H1 (cell line): ENCODE measurements around the gene RNF114. TPM values are rescaled to one million over a fixed set of nuclear protein-coding genes. Genes with fewer than 3 reads are reported as not detected.
A peak's percentile ranks its signal among the peaks of the same experiment; 100 is the strongest.

Experiments
- CTCF ChIA-PET: fragments of 300-600 bp; sonication (Branson Sonifier 250); formaldehyde crosslinking; loops from one replicate; lab custom pipeline; 2021; ENCODE audit not compliant: partially characterized antibody; lab: Charles Lee
- POLR2A ChIA-PET: fragments of 300-600 bp; sonication (Branson Sonifier 250); formaldehyde crosslinking; loops from one replicate; lab custom pipeline; 2021; ENCODE audit warnings: inconsistent platforms; ENCODE audit not compliant: partially characterized antibody; lab: Charles Lee
- DNase-seq, 2 experiments: peaks; one replicate each; pipeline versions ENCODE4 v3.0.0 to v3.0.0-alpha.2; 2010 to 2022; ENCODE audit warnings: low spot score in 2 of 2, low read depth in 1 of 2, mixed read lengths in 1 of 2
- FAIRE-seq: peaks from 2 replicates; lab custom pipeline; 2011; peaks lifted over from hg19 to GRCh38; lab: Jason Lieb, UNC
- H2AFZ ChIP-seq: 2 replicates; pipeline ENCODE4 v1.8.1; 2012; ENCODE audit warnings: low read length, inconsistent platforms
- H2AK5ac ChIP-seq: 2 replicates; pipeline ENCODE4 v1.6.1; 2013; ENCODE audit warnings: low read depth, low read length
- H2BK120ac ChIP-seq: replicated peaks from 2 replicates; pipeline ENCODE3; 2013; ENCODE audit warnings: low read depth, low read length, inconsistent platforms
- H2BK12ac ChIP-seq: 2 replicates; pipeline ENCODE4 v1.6.1; 2013; ENCODE audit warnings: low read depth, low read length
- H2BK15ac ChIP-seq: 2 replicates; pipeline ENCODE4 v1.6.1; 2013; ENCODE audit warnings: low read length
- H2BK20ac ChIP-seq: 2 replicates; pipeline ENCODE4 v1.6.1; 2013; ENCODE audit warnings: low read length
- H2BK5ac ChIP-seq: 2 replicates; pipeline ENCODE4 v1.6.1; 2013; ENCODE audit warnings: low read depth, low read length
- H3K14ac ChIP-seq: 2 replicates; pipeline ENCODE4 v1.6.1; 2013; ENCODE audit warnings: inconsistent platforms; ENCODE audit not compliant: insufficient read length
- H3K18ac ChIP-seq: 2 replicates; pipeline ENCODE4 v1.6.1; 2013; ENCODE audit warnings: low read length; ENCODE audit errors: extremely low read depth
- H3K23ac ChIP-seq: 2 replicates; pipeline ENCODE4 v1.6.1; 2013; ENCODE audit warnings: inconsistent platforms; ENCODE audit not compliant: insufficient read length
- H3K23me2 ChIP-seq: 2 replicates; pipeline ENCODE4 v1.6.1; 2013; ENCODE audit warnings: low read depth, low read length
- H3K27ac ChIP-seq: 2 replicates; pipeline ENCODE4 v1.6.1; 2011; ENCODE audit warnings: low read depth, low read length, inconsistent platforms
- H3K27me3 ChIP-seq, 4 experiments: replicated peaks in 1 of 4; 1 replicate in 1 of 4; 2 replicates in 3 of 4; pipeline versions ENCODE4 v1.6.1 to v1.8.1; 2011 to 2013; ENCODE audit warnings: low read length in 3 of 4, mild to moderate bottlenecking in 3 of 4, inconsistent platforms in 2 of 4, mixed read lengths in 2 of 4, moderate library complexity in 1 of 4; ENCODE audit not compliant: control insufficient read depth in 3 of 4, insufficient read depth in 3 of 4; ENCODE audit errors: extremely low read depth in 1 of 4
- H3K36me3 ChIP-seq, 4 experiments: 2 replicates each; pipeline versions ENCODE4 v1.6.1 to v1.8.1; 2011 to 2013; ENCODE audit warnings: mild to moderate bottlenecking in 4 of 4, low read length in 3 of 4, moderate library complexity in 2 of 4, control low read depth in 1 of 4, inconsistent platforms in 1 of 4; ENCODE audit not compliant: insufficient read depth in 4 of 4, control insufficient read depth in 2 of 4
- H3K4ac ChIP-seq: replicated peaks from 2 replicates; pipeline ENCODE3; 2013; ENCODE audit warnings: low read length, low read depth, mixed read lengths, inconsistent platforms; ENCODE audit not compliant: insufficient read length
- H3K4me1 ChIP-seq, 4 experiments: replicated peaks in 1 of 4; 1 replicate in 1 of 4; 2 replicates in 3 of 4; pipeline versions ENCODE4 v1.6.1 to v1.8.1; 2011 to 2013; ENCODE audit warnings: low read length in 3 of 4, inconsistent platforms in 2 of 4, mixed read lengths in 1 of 4; ENCODE audit not compliant: insufficient read depth in 4 of 4, control insufficient read depth in 3 of 4
- H3K4me2 ChIP-seq, 2 experiments: 2 replicates each; pipeline versions ENCODE4 v1.6.1 to v1.8.1; 2011 to 2013; ENCODE audit warnings: low read depth in 2 of 2, low read length in 2 of 2, control low read depth in 1 of 2, inconsistent platforms in 1 of 2, mild to moderate bottlenecking in 1 of 2; ENCODE audit not compliant: insufficient read depth in 1 of 2
- H3K4me3 ChIP-seq, 4 experiments: fragments of 200-600, 300-600 bp in 1 of 4; sonication (generic), shearing (Covaris generic), sonication (Bioruptor Twin) in 1 of 4; 2 replicates each; pipeline versions ENCODE4 v1.5.1 to v1.8.1; 2011 to 2016; ENCODE audit warnings: low read length in 4 of 4, low read depth in 3 of 4, control low read depth in 2 of 4, inconsistent platforms in 2 of 4, mild to moderate bottlenecking in 2 of 4, mixed read lengths in 1 of 4, moderate library complexity in 1 of 4; ENCODE audit not compliant: insufficient read depth in 2 of 4; ENCODE audit errors: extremely low read depth in 1 of 4
- H3K56ac ChIP-seq: replicated peaks from 2 replicates; pipeline ENCODE3; 2013; ENCODE audit warnings: low read depth, mild to moderate bottlenecking, mixed read lengths, low read length, inconsistent platforms; ENCODE audit not compliant: insufficient read length
- H3K79me1 ChIP-seq: 2 replicates; pipeline ENCODE4 v1.6.1; 2013; ENCODE audit warnings: low read depth, low read length, control low read depth
- H3K79me2 ChIP-seq, 2 experiments: 2 replicates each; pipeline versions ENCODE4 v1.6.1 to v1.8.1; 2012 to 2013; ENCODE audit warnings: low read length in 2 of 2, mild to moderate bottlenecking in 2 of 2, inconsistent platforms in 1 of 2; ENCODE audit not compliant: insufficient read depth in 2 of 2, control insufficient read depth in 1 of 2
- H3K9ac ChIP-seq, 4 experiments: replicated peaks in 1 of 4; 1 replicate in 1 of 4; 2 replicates in 3 of 4; pipeline versions ENCODE4 v1.6.1 to v1.8.1; 2011 to 2013; ENCODE audit warnings: low read depth in 3 of 4, low read length in 3 of 4, control low read depth in 2 of 4, mild to moderate bottlenecking in 2 of 4, moderate library complexity in 2 of 4, inconsistent platforms in 1 of 4; ENCODE audit errors: extremely low read depth in 1 of 4
- H3K9me3 ChIP-seq, 2 experiments: 2 replicates each; pipeline versions ENCODE4 v1.6.1 to v1.8.1; 2012 to 2013; ENCODE audit warnings: mild to moderate bottlenecking in 2 of 2, moderate library complexity in 2 of 2, control low read depth in 1 of 2, inconsistent platforms in 1 of 2, low read depth in 1 of 2, low read length in 1 of 2, mixed read lengths in 1 of 2; ENCODE audit not compliant: insufficient read depth in 2 of 2
- H4K20me1 ChIP-seq, 2 experiments: replicated peaks in 1 of 2; 2 replicates each; pipeline versions ENCODE3 to v1.8.1; 2011 to 2013; ENCODE audit warnings: inconsistent platforms in 2 of 2, low read length in 2 of 2, mild to moderate bottlenecking in 1 of 2; ENCODE audit not compliant: insufficient read depth in 2 of 2, control insufficient read depth in 1 of 2
- H4K5ac ChIP-seq: 2 replicates; pipeline ENCODE4 v1.6.1; 2013; ENCODE audit warnings: low read length, low read depth, mixed read lengths, inconsistent platforms; ENCODE audit not compliant: insufficient read length
- H4K8ac ChIP-seq: 2 replicates; pipeline ENCODE4 v1.8.0; 2013; ENCODE audit warnings: mild to moderate bottlenecking, moderate library complexity, low read length, inconsistent platforms; ENCODE audit not compliant: insufficient read depth; ENCODE audit errors: extremely low read depth
- H4K91ac ChIP-seq: replicated peaks from 2 replicates; pipeline ENCODE3; 2013; ENCODE audit warnings: low read length, mixed read lengths, inconsistent platforms; ENCODE audit not compliant: insufficient read length
- SUZ12 ChIP-seq: fragments of 200-600 bp; sonication (generic); IDR thresholded peaks from 2 replicates; pipeline ENCODE4 v1.6.1; 2012; ENCODE audit warnings: mild to moderate bottlenecking, inconsistent platforms, low read length, moderate library complexity, mixed read lengths
- WGBS, 2 experiments: shearing (Covaris generic) in 1 of 2; methylation state at CpG; one replicate each; pipeline versions ENCODE4 v1.1.6 to v1.1.7; 2013 to 2015; ENCODE audit warnings: low lambda C conversion rate in 2 of 2, mixed read lengths in 2 of 2, inconsistent platforms in 1 of 2, low coverage in 1 of 2, missing lambda C conversion rate in 1 of 2; ENCODE audit not compliant: insufficient replicate concordance in 2 of 2, insufficient coverage in 1 of 2, insufficient read length in 1 of 2; ENCODE audit errors: extremely low coverage in 1 of 2, missing lambda C conversion rate in 1 of 2; 5-methylcytosine and 5-hydroxymethylcytosine counted together
- polyA plus RNA-seq, 7 experiments: library from polyadenylated mRNA; depleted of rRNA in 3 of 7; stranded (reverse) in 5 of 7; unstranded in 2 of 7; fragments of >200 nt in 5 of 7; fragments of 200-250 nt in 2 of 7; gene quantifications; 1 replicate in 5 of 7; 2 replicates in 1 of 7; 4 replicates in 1 of 7; pipeline versions ENCODE4 v1.2.1 to v1.2.3, GENCODE V29; 2011 to 2013; ENCODE audit warnings: missing spikeins in 2 of 7, mixed read lengths in 2 of 7
- total RNA-seq: library from RNA; stranded (reverse); fragmentation: NEBNext Ultra II Directional; extraction: Animal tissue kit (Norgen Biotek cat#: 25700); gene quantifications from 2 replicates; pipeline ENCODE4 v1.2.1, GENCODE V29; 2021

Gene RNF114
- total and polyA plus RNA-seq, 2 of the 8 experiments (the other 6 are each of a cell fraction or from before 2014, with no cell fraction given) = 81.7 to 89.9 TPM

DNA sequence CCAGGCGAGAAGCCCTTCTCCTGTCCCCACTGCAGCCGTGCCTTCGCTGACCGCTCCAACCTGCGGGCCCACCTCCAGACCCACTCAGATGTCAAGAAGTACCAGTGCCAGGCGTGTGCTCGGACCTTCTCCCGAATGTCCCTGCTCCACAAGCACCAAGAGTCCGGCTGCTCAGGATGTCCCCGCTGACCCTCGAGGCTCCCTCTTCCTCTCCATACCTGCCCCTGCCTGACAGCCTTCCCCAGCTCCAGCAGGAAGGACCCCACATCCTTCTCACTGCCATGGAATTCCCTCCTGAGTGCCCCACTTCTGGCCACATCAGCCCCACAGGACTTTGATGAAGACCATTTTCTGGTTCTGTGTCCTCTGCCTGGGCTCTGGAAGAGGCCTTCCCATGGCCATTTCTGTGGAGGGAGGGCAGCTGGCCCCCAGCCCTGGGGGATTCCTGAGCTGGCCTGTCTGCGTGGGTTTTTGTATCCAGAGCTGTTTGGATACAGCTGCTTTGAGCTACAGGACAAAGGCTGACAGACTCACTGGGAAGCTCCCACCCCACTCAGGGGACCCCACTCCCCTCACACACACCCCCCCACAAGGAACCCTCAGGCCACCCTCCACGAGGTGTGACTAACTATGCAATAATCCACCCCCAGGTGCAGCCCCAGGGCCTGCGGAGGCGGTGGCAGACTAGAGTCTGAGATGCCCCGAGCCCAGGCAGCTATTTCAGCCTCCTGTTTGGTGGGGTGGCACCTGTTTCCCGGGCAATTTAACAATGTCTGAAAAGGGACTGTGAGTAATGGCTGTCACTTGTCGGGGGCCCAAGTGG, 51.9 kb downstream of the RNF114 start:
- Histone ChIP-seq H3K79me1 (peaks cover 2% of the 10 kb centered on the region; the same call in 1 of the 2 replicates), H3K23me2 (peaks cover 4% of the 10 kb centered on the region; the same call in 1 of the 2 replicates), H3K56ac (no peak overlapping the region), H2BK120ac (no peak overlapping the region), H3K9me3 (no peaks in the 10 kb centered on the region), H4K91ac (peak overlapping the region; percentile 26), H2AFZ (no peak overlapping the region), H2BK20ac (no peak overlapping the region), H3K14ac (no peak overlapping the region), H3K9ac (no peak overlapping the region), H3K23ac (no peak overlapping the region), H3K4me3 (no peak overlapping the region), H3K27me3 (peaks cover 0 to 3% (median 0%) of the 10 kb centered on the region in 4 experiments; a peak in 1 of 7 replicates), H4K5ac (no peak overlapping the region), H3K79me2 (peaks cover 0 to 8% of the 10 kb centered on the region in 2 experiments; a peak in 2 of 4 replicates), H3K36me3 (peaks cover 0 to 25% (median 0%) of the 10 kb centered on the region in 4 experiments; a peak in 1 of 8 replicates), H3K4me1 (peaks cover 24 to 57% (median 45%) of the 10 kb centered on the region in 4 experiments), H3K18ac (no peak overlapping the region), H2BK15ac (no peak overlapping the region), H4K8ac (no peak overlapping the region; the same call in 1 of the 2 replicates), H2BK5ac (no peak overlapping the region), H3K4ac (no peak overlapping the region), H4K20me1 (peaks cover 2 to 4% of the 10 kb centered on the region in 2 experiments), H2AK5ac (0 out of 2 replicates have a peak overlapping the region, but pooled peaks have one; percentile 82), H3K27ac (no peak overlapping the region), H3K4me2 (no peak overlapping the region), H2BK12ac (0 out of 2 replicates have a peak overlapping the region, but pooled peaks have one; percentile 27)
- CTCF ChIA-PET = interaction anchor here (0.7 to 21.7 kb wide), 9 partner anchors 7 to 199 kb away, joined by 3 to 514 read pairs (median 5); no protein-coding TSS in a partner anchor
- 87% methylated on average over 18 of the region's 18 CpGs; no CpG with 5 or more reads in 1 of the 2 experiments for WGBS, 2 experiments
- DNase-seq = no peak
- FAIRE-seq = no peak
- POLR2A ChIA-PET = interaction anchor here (0.8 to 15.6 kb wide), 7 partner anchors 8 to 115 kb away, joined by 3 to 287 read pairs (median 4); no protein-coding TSS in a partner anchor
- no peak for TF ChIP-seq SUZ12
